ENCODE measurements around the gene COQ10A. TPM values are rescaled to one million over a fixed set of nuclear protein-coding genes. Genes with fewer than 3 reads are reported as not detected.
A peak's percentile ranks its signal among the peaks of the same experiment; 100 is the strongest.

Gene COQ10A
- total RNA-seq, 2 donors from 2014 or later, result 20.5 to 23.2 TPM

- Histone ChIP-seq H3K9me3 (ENCODE audit: control insufficient read depth, low read length) (no peaks in the 10 kb centered on the region), H3K4me1 (ENCODE audit: control insufficient read depth, insufficient read depth, low read length) (peaks cover 9% of the 10 kb centered on the region), H3K27me3 (ENCODE audit: control insufficient read depth, insufficient read depth, low read length, poor library complexity, severe bottlenecking) (no peaks in the 10 kb centered on the region), H3K9ac (ENCODE audit: extremely low read depth, low read length, poor library complexity, severe bottlenecking) (no peak overlapping the region), H3K27ac (ENCODE audit: low read depth, low read length) (no peak overlapping the region), H3K36me3 (ENCODE audit: control insufficient read depth, insufficient read depth, low read length) (peaks cover 37% of the 10 kb centered on the region), H3K4me3 (ENCODE audit: low read length) (no peak overlapping the region)
- no peak overlapping the region for H3K4me3 Mint-ChIP-seq
- TF ChIP-seq CTCF (conservative IDR thresholded peaks at IDR 0.05), result no peak
- no peak overlapping the region for H3K27ac Mint-ChIP-seq
- H3K4me1 Mint-ChIP-seq, result peaks cover 17% of the 10 kb centered on the region
- no peaks in the 10 kb centered on the region for H3K27me3 Mint-ChIP-seq (ENCODE audit: insufficient read depth)
- no peak for DNase-seq
- WGBS, 2 experiments (ENCODE audit: insufficient coverage in 1 of 2, insufficient read length in 1 of 2), result 93% methylated on average over 5 of the region's 5 CpGs
- no peaks in the 10 kb centered on the region for H3K9me3 Mint-ChIP-seq
- peaks cover 20% of the 10 kb centered on the region for H3K36me3 Mint-ChIP-seq (ENCODE audit: low read depth)
Observed at GRCh38 chr12:56296295-56296694, 29.6 kb downstream of the COQ10A start.

- Histone ChIP-seq H3K36me3 (ENCODE audit: control insufficient read depth, insufficient read depth, low read length) (peaks cover 31% of the 10 kb centered on the region), H3K9me3 (ENCODE audit: control insufficient read depth, low read length) (no peaks in the 10 kb centered on the region), H3K4me1 (ENCODE audit: control insufficient read depth, insufficient read depth, low read length) (peaks cover 9% of the 10 kb centered on the region), H3K27ac (ENCODE audit: low read depth, low read length) (no peak overlapping the region), H3K9ac (ENCODE audit: extremely low read depth, low read length, poor library complexity, severe bottlenecking) (no peak overlapping the region), H3K4me3 (ENCODE audit: low read length) (no peak overlapping the region), H3K27me3 (ENCODE audit: control insufficient read depth, insufficient read depth, low read length, poor library complexity, severe bottlenecking) (no peaks in the 10 kb centered on the region)
- Mint-ChIP-seq H3K27me3 (ENCODE audit: insufficient read depth) (no peaks in the 10 kb centered on the region), H3K4me3 (no peak overlapping the region), H3K9me3 (no peaks in the 10 kb centered on the region), H3K4me1 (peaks cover 25% of the 10 kb centered on the region), H3K27ac (peak overlapping the region; percentile 39), H3K36me3 (ENCODE audit: low read depth) (peaks cover 15% of the 10 kb centered on the region)
- TF ChIP-seq CTCF (conservative IDR thresholded peaks at IDR 0.05), result no peak
- WGBS, 2 experiments (ENCODE audit: insufficient coverage in 1 of 2, insufficient read length in 1 of 2), result 89 to 96% methylated on average over 8 of the region's 8 CpGs
- DNase-seq, result no peak
Observed at GRCh38 chr12:56297400-56297799, 30.7 kb downstream of the COQ10A start.

- WGBS, 2 experiments (ENCODE audit: insufficient coverage in 1 of 2, insufficient read length in 1 of 2), result 90 to 92% methylated on average over 4 to 5 of the region's 5 CpGs
- no peak for TF ChIP-seq CTCF (conservative IDR thresholded peaks at IDR 0.05)
- Mint-ChIP-seq H3K4me1 (peaks cover 25% of the 10 kb centered on the region), H3K4me3 (peak overlapping the region; percentile 88), H3K27me3 (ENCODE audit: insufficient read depth) (no peaks in the 10 kb centered on the region), H3K27ac (no peak overlapping the region), H3K36me3 (ENCODE audit: low read depth) (peaks cover 10% of the 10 kb centered on the region), H3K9me3 (no peaks in the 10 kb centered on the region)
- no peak for DNase-seq
- Histone ChIP-seq H3K27me3 (ENCODE audit: control insufficient read depth, insufficient read depth, low read length, poor library complexity, severe bottlenecking) (no peaks in the 10 kb centered on the region), H3K4me1 (ENCODE audit: control insufficient read depth, insufficient read depth, low read length) (peaks cover 9% of the 10 kb centered on the region), H3K36me3 (ENCODE audit: control insufficient read depth, insufficient read depth, low read length) (peaks cover 33% of the 10 kb centered on the region), H3K4me3 (ENCODE audit: low read length) (peak overlapping the region; percentile 94), H3K9ac (ENCODE audit: extremely low read depth, low read length, poor library complexity, severe bottlenecking) (no peak overlapping the region), H3K27ac (ENCODE audit: low read depth, low read length) (no peak overlapping the region), H3K9me3 (ENCODE audit: control insufficient read depth, low read length) (no peaks in the 10 kb centered on the region)
Observed at GRCh38 chr12:56298828-56299227, 32.1 kb downstream of the COQ10A start.
